IMR-90 (cell line): ENCODE measurements around the gene GLIPR1.

Source experiments
- BHLHE40 ChIP-seq: fragments of 150-350 bp; IDR thresholded peaks from 2 replicates; pipeline ENCODE4 v1.6.1; 2016; ENCODE audit warnings: mild to moderate bottlenecking, low read depth, low read length
- CHD1 ChIP-seq: IDR thresholded peaks from 2 replicates; pipeline ENCODE4 v1.6.1; 2012; ENCODE audit warnings: low read depth, low read length, improper control_type of control experiment
- FOS ChIP-seq: fragments of 150-350 bp; IDR thresholded peaks from 2 replicates; pipeline ENCODE4 v1.6.1; 2016; ENCODE audit warnings: low read depth, low read length
- MAFK ChIP-seq: IDR thresholded peaks from 2 replicates; pipeline ENCODE4 v1.6.1; 2012; ENCODE audit warnings: low read depth, low read length, improper control_type of control experiment
- POLR2A ChIP-seq: IDR thresholded peaks from 2 replicates; pipeline ENCODE4 v1.6.1; 2012; ENCODE audit warnings: mild to moderate bottlenecking, low read depth, low read length
- RAD21 ChIP-seq: IDR thresholded peaks from 2 replicates; pipeline ENCODE4 v1.6.1; 2012; ENCODE audit warnings: low read length, improper control_type of control experiment
- RFX5 ChIP-seq: IDR thresholded peaks from 2 replicates; pipeline ENCODE4 v1.8.0; 2012; ENCODE audit warnings: low read depth, mild to moderate bottlenecking, low read length, moderate library complexity
- SMC3 ChIP-seq: fragments of 150-350 bp; IDR thresholded peaks from 2 replicates; pipeline ENCODE4 v1.6.1; 2016; ENCODE audit warnings: low read depth, mild to moderate bottlenecking, antibody characterized with exemption, low read length, moderate library complexity
- TF ChIP-seq, protein P1 (sequence below): conservative IDR thresholded peaks from 2 replicates; pipeline ENCODE4 v1.5.1; 2012; ENCODE audit warnings: mild to moderate bottlenecking, low read depth, low read length, improper control_type of control experiment

DNA sequence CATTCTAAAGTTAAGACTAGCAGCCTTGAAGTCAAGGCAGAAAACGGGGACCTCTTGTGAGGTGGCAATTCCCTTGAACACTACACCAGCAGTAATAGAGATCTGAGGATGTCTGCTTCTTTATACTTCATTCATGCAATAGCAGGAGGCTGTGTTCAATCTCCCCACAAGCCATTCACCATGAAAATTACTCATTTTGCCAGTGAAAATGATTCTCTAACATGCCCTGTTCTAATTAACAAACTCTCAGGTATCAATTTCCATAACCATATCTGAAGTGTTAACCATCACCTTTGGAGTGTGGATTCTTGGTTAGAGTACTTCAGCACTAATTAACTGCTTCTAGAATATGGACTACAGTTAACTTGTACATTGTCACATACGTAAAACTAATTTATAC lies 3.4 kb upstream of the GLIPR1 start:
- TF ChIP-seq MAFK (no peak), RAD21 (no peak), BHLHE40 (no peak), POLR2A (no peak), FOS (no peak), CHD1 (no peak), SMC3 (no peak), RFX5 (no peak)
- TF ChIP-seq, protein P1, sequence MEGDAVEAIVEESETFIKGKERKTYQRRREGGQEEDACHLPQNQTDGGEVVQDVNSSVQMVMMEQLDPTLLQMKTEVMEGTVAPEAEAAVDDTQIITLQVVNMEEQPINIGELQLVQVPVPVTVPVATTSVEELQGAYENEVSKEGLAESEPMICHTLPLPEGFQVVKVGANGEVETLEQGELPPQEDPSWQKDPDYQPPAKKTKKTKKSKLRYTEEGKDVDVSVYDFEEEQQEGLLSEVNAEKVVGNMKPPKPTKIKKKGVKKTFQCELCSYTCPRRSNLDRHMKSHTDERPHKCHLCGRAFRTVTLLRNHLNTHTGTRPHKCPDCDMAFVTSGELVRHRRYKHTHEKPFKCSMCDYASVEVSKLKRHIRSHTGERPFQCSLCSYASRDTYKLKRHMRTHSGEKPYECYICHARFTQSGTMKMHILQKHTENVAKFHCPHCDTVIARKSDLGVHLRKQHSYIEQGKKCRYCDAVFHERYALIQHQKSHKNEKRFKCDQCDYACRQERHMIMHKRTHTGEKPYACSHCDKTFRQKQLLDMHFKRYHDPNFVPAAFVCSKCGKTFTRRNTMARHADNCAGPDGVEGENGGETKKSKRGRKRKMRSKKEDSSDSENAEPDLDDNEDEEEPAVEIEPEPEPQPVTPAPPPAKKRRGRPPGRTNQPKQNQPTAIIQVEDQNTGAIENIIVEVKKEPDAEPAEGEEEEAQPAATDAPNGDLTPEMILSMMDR = no peak
